ENCODE results near the gene ELMO3.

Gene ELMO3

GRCh38 chr16:67182288-67182687 lies 16.6 kb upstream of the ELMO3 start:
- no peak for DNase-seq (ENCODE audit: low spot score)

- no peak for DNase-seq (ENCODE audit: low spot score)
Measured at GRCh38 chr16:67183284-67183626, 15.7 kb upstream of the ELMO3 start.

GRCh38 chr16:67183627-67184452 lies 15.1 kb upstream of the ELMO3 start, which contains the start of gene MATCAP1:
Gene MATCAP1, minus strand, starts transcription at chr16:67183963. Its CDS starts 3,353 bp downstream, at chr16:67180610.
- peak; percentile 94 for DNase-seq (ENCODE audit: low spot score)

DNA sequence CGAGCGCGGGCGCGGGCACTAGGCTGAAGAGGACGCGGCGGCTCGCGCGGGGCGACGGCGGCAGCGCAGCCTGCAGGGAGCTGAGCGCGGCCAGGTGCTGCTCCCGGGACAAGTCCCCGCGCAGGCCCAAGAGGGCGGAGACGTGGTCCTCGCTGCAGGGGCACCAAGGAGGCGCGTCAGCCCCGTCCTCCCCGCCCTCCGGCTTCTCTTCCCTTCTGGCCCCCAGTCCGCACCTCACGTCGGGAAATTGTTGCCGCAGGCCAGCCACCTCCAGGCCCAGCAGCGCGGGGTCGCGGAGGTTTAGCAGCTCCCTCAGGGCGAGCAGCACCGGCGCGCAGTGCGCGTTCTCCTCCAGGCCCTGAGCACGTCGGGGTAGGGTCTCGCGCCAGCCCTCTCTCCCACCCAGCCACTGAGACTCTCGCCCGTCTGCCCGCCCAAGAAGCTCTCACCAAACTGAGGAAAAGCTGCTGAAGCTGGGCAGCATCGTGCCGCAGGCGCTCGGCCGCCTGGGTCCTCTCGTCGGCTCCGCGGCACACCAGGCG lies 14.4 kb upstream of the ELMO3 start:
- no peak for DNase-seq (ENCODE audit: low spot score)

DNA sequence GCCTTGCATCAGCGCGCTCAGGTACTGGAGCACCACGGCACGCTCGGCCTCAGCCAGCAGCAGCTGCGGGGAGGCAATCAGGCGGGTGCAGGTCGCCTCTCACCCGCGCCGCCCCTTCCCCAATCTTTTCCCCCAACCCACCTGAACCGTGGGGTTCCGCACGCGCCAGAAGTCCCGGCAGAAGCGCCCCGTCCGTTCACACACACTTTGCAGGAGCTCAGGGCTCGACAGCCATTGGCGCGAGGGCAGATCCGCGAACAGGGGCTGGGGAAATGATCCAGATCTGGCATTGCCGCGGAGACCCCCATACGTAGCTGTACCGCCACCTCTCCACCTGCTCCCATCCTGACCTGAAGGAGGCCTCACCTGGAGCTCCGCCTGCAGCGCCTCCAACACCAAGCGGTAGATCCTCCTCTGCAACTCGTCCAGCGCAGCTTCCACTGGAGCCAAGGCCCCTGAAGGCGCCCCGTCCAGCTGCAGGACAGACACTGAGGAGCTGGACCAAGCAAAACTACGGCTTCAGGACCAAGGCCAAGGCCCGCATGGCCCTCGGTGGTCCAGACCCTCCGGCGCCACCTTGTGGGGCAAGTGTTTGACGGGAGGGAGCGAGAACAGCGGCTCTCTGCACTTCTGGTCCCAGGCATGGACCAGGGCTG lies 13.8 kb upstream of the ELMO3 start:
- DNase-seq (ENCODE audit: low spot score), result peak; percentile 81

DNA sequence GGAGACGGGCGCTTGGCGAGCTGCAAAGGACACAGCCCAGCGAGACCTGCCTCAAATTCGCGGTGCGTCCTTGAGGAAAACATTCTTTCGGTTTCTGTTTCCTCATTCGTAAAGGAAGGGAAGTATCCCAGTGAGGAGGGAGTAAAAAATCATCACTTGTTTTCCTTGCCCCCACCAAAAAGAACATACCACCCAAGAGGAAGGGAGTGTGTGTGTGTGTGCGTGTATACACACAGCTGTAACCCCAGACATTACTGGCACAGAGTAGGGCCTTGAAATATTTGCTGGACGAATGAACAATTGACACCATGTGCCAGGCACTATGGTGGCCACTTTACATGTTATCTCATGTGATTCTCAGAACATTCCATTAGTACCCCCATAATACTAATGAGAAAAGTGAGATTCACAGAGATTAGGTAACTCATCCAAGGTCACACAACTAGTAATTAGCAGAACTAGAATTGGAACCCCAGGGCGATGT lies 13.2 kb upstream of the ELMO3 start:
- DNase-seq (ENCODE audit: low spot score), result no peak

DNA sequence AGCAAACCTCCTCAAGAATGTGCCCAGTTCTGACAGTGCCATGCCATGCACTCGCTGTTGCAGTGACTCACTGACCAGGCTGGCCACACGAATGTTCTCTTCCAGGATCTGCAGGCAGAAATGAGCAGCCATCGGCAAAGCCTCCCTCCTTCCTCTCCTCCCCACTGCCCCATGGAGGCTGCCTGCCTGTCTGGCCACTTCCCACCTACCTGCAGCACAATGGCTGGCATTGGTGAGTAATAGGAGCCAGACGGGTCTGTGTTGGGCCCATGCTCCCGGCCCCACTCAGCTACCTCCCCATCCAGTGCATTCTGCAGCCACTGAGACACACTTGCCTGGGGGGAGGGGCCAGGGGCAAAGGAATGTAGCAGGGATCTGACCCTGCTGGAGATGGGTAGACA lies 12.4 kb upstream of the ELMO3 start:
- no peak for DNase-seq (ENCODE audit: low spot score)

DNA sequence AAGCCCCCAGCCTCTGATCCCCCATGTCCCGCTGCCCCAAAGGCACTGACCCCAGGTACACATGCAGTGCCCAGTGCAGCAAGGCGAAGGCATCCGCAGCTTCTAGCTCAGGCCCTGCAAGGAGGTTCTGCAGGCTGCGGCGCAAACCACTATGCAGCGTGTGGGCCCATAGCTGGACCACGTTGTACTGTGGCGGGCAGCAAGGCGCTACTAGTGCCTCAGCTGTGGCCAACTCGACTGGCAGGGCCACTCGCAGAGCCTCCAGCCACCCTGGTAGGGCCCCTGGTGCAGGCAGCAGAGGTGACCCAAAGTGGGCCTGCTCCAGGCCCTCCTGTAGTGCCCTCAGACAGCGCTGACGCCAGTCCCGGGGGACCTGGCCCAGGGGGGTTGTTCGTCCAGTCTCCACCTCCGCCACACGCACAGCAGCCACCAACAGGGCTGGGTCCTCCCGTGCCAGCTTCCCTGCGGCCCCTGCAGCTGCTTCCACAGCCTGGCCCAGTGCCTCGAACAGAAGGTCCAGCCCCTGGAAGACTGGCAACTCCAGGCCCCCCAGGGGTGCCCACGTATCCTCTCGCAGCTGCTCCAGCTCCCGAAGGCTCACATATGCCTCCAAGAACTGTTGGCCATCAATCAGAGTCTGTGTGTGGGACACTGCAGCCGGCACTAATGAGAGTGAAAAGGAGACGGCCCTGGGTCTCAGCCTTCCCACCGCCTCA lies 11.6 kb upstream of the ELMO3 start:
- DNase-seq (ENCODE audit: low spot score), result no peak

GRCh38 chr16:67188323-67188722 lies 10.6 kb upstream of the ELMO3 start:
- DNase-seq (ENCODE audit: low spot score), result no peak

- DNase-seq (ENCODE audit: low spot score), result no peak
Measured at GRCh38 chr16:67188798-67189197, 10.1 kb upstream of the ELMO3 start.

GRCh38 chr16:67190041-67190440 lies 8.9 kb upstream of the ELMO3 start, which contains the start of gene EXOC3L1:
Gene EXOC3L1, minus strand, starts transcription at chr16:67190136. Its CDS starts 460 bp downstream, at chr16:67189676.
- no peak for DNase-seq (ENCODE audit: low spot score)

DNA sequence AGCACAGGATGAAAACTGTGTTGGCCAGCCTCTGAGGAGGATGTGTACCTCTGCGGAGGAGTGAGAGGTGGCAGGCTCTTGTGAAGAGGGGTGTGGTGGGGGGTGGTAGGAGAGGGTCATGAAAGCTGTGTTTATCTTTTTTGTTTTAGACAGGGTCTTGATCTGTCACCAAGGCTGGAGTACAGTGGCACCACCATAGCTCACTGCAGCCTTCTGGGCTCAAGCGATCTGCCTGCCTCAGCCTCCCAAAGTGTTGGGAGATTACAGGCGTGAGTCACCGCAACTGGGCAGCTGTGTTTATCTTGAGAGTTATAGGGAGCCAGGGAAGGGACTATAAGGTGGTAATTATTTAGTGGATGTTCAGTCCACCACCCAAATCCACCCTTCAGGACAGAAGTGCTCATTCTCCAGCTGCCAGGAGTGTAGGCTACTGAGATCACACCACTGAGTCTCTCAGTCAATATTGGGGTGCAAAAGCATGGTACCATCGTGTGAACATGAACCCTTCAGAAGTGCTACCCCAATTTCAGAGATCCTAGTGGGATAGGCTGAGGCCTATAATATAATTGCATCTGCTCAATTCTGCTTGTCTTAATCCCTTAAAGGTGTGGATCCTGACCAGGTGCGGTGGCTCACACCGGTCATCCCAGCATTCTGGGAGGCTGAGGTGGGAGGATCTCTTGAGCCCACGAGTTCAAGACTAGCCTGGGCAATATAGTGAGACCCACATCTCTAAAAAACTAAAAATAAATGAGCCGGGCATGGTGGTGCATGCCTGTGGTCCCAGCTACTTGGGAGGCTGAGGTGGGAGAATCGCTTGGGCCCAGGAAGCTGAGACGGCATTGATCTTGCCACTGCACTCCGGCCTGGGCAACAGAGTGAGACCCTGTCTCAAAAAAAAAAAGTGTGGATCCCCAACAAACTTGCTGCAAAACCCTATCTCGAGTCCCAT lies 8.2 kb upstream of the ELMO3 start:
- DNase-seq (ENCODE audit: low spot score), result peak; percentile 86

GRCh38 chr16:67191411-67191994 lies 7.4 kb upstream of the ELMO3 start:
- DNase-seq (ENCODE audit: low spot score), result peak; percentile 53

DNA sequence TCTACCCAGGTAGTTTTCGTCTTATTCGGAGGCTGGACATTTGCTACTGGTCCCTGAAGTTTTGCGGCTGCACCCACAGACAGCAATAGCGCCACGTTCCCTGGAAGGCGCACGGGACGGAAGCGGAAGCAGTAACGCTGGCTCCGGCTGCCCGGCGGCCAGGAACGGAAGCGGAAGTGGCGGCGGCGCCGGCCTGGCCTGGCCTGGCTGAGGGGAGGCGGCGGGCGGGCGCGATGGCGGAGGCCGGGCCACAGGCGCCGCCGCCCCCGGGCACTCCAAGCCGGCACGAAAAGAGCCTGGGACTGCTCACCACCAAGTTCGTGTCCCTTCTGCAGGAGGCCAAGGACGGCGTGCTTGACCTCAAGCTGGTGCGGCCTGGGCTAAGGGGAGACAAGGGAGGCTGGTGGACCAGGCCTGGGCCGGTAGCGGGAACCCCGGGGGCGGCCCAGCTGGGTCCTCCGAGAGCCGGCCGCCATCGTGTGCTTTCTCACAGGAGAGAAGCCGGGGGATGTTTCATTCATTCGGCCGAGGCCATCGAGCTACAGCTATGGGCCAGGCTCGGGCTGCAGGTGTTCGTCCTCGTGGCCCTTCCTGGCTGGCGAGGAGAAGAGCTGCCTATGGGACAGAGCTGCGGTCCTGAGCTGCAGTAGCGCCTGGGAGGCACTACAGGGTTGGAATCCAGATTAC lies 6.8 kb upstream of the ELMO3 start, which contains the start of gene E2F4:
E2F4 (plus strand) TSS at position 161 of the 687 bp plus-strand sequence; CDS start at position 234, 73 bp downstream.
- peak; percentile 93 for DNase-seq (ENCODE audit: low spot score)

- DNase-seq (ENCODE audit: low spot score), result peak; percentile 58
Measured at GRCh38 chr16:67192781-67193361, 6.1 kb upstream of the ELMO3 start.

DNA sequence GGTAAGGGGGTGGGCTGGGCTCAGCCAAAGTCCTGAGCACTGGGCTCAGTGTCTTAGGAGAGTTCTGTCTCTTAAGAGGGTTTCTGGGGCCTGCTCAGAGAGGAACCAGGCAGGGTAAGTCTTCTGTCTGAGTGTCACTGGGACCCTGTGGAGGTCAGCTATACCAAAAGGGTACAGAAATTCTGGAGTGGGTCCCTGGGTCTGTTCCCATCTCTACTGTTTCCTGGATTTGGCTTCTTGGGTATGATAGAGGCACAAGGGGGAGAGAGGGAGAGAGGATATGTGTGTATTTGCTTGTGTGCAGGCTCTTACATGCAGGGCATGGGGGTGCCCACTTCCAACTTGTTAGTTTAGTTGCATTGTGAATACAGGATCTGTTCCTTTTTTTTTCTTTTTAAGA lies 5.4 kb upstream of the ELMO3 start:
- peak; percentile 41 for DNase-seq (ENCODE audit: low spot score)

DNA sequence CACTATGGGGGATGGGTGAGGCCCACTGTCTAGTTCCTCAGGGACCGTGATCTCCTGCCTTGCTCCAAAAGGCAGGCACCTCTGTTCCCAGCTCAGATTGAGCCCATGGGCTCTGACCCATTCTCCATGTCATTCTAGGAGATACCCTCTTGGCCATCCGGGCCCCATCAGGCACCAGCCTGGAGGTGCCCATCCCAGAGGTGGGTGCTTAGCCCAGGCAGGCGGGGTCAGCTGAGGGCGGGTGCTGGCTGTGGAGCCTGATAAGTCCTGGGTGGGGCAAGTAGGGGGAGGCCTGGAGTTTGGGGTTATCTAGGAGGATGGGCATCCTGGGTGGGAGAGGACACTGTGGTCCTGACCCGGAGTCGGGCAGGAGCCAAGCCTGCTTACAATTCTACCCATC lies 4.7 kb upstream of the ELMO3 start:
- DNase-seq (ENCODE audit: low spot score), result peak; percentile 92

- no peak for DNase-seq (ENCODE audit: low spot score)
Measured at GRCh38 chr16:67195676-67196075, 3.3 kb upstream of the ELMO3 start.

GRCh38 chr16:67196881-67197280 lies 2.0 kb upstream of the ELMO3 start:
- no peak for DNase-seq (ENCODE audit: low spot score)

DNA sequence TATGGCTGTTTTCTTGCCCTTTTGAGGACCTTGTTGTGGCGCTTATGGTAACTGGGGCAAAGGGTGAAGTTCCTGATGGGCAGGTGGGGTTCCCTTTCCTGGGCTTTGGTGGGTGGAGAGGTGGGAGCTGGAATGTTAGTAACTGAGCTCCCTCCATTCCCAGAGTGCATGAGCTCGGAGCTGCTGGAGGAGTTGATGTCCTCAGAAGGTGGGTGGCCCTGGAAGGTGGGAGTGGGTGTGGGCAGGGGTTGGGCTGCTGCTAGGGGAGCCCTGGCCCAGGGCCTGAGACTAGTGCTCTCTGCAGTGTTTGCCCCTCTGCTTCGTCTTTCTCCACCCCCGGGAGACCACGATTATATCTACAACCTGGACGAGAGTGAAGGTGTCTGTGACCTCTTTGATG lies 1.2 kb upstream of the ELMO3 start:
- no peak for DNase-seq (ENCODE audit: low spot score)

All from hematopoietic multipotent progenitor cell treated with erythropoietin and hydrocortisone succinate and interleukin-3 and kit ligand, for 15 days (in vitro differentiated cells).